Occipital lobe (tissue), 2 donors: ENCODE measurements around the gene INSM1. TPM values are rescaled to one million over a fixed set of nuclear protein-coding genes. Genes with fewer than 3 reads are reported as not detected.

Experiments
- DNase-seq: peaks from one replicate; lab custom pipeline; 2025; lab: John Stamatoyannopoulos, UW
- total RNA-seq: library from RNA; depleted of rRNA; stranded (reverse); fragments of >200 nt; gene quantifications from one replicate; pipeline ENCODE4 v1.2.3, GENCODE V29; 2014

The INSM1 gene
- total RNA-seq, 1 donor from 2014 or later = 15.9 TPM

DNA sequence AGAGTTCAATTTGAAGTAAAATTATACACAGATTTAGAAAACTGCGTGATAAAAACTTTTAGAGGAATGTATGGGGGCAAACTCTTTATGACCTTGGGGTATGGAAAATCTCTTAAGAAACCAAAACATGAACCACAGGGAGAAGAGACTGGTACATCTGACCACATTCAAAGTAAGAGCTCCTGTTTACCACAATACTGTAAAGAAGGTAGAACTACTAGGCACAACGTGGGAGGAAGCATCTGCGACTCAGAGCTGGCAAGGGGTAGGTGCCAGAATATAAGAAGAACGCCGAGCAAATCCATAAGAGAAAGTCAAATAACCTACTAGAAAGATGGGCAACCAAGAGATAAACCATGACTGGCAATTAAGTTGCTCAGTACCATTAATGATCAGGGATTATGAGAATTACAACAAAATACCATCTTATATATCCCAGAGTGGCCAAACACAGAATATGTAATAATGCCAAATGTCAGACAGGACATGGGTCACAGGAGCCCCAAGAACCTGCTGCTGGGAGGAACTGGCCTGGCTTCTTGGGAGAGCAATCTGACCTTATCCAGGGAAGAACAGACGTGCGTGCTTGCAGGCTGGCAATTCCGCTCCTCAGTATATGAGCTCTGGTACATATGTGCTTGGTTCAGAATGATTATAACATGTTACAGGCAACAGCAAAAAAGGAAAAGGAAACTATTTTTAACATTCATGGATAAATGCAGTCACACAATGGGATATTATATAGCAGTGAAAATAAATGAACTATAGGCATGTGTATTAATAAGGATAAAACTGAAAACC is 50.2 kb downstream of the INSM1 start:
- DNase-seq = no peak
